Loucy (cell line): ENCODE data around the gene ZNF664.

ENCODE experiments used
- EZH2phosphoT487 ChIP-seq: fragments of 200-600 bp; IDR thresholded peaks from 2 replicates; pipeline ENCODE4 v1.6.1; 2018; ENCODE audit warnings: antibody characterized with exemption, mild to moderate bottlenecking, moderate library complexity, borderline replicate concordance
- TF ChIP-seq, protein P1 (sequence below): fragments of 200-600 bp; sonication (generic); conservative IDR thresholded peaks from 2 replicates; pipeline ENCODE4 v1.5.1; 2014; ENCODE audit warnings: mild to moderate bottlenecking, antibody characterized with exemption, low read length

DNA sequence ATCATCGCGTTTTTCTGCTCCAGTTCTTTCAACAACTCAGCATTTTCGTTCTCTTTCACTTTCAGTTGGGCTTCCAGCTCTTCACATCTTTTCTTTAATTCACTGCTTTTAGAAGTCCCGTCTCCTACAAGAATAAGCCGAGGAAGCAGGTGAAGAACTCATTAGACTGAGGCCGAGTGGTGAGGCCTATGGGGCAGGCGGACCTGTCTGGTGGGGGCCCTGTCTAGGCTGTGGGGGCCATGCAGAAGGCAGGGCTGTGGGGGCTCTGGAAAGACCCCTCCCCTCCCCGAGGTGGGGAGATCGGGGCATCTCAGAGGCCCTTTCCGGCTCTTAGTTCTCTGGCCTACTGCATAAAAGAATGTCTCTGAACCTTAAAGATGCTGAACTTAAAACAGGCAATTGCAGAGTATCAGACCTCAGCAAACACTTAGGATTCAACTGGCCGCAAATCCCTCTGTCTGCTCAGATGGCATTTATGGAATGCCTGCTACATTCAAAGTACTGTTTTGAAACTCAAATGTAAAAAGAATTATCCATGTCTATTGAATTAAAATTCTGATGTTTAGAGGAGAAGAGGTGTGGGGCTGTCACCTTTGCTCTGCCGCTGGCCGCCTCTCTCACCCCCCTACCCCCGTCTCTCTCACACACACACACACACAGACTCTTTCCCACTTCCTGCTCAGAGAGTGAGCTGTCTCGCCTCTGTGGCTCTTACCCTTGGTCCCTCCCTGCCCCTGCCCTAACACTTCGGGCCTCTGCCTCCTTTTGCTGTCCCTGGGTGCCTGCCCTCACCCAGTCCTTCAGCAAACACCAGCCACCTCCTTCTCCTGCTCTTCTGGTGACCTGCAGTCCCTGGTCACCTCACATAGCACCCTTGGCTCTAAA lies 35.1 kb upstream of the ZNF664 start:
- TF ChIP-seq, protein P1, sequence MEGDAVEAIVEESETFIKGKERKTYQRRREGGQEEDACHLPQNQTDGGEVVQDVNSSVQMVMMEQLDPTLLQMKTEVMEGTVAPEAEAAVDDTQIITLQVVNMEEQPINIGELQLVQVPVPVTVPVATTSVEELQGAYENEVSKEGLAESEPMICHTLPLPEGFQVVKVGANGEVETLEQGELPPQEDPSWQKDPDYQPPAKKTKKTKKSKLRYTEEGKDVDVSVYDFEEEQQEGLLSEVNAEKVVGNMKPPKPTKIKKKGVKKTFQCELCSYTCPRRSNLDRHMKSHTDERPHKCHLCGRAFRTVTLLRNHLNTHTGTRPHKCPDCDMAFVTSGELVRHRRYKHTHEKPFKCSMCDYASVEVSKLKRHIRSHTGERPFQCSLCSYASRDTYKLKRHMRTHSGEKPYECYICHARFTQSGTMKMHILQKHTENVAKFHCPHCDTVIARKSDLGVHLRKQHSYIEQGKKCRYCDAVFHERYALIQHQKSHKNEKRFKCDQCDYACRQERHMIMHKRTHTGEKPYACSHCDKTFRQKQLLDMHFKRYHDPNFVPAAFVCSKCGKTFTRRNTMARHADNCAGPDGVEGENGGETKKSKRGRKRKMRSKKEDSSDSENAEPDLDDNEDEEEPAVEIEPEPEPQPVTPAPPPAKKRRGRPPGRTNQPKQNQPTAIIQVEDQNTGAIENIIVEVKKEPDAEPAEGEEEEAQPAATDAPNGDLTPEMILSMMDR, result no peak
- TF ChIP-seq EZH2phosphoT487, result no peak
